Activated CD8-positive, alpha-beta T cell treated with anti-CD3 and anti-CD28 coated beads for 36 hours (primary cell): ENCODE measurements around the gene RBMS3. TPM values are rescaled to one million over a fixed set of nuclear protein-coding genes. Genes with fewer than 3 reads are reported as not detected.

ENCODE experiments used
- ATAC-seq: fragments of 200-7000 bp; cut with Tn5 transposase; one replicate; pipeline ENCODE4 v1.10.0; 2021; ENCODE audit warnings: mild to moderate bottlenecking, moderate library complexity
- CTCF ChIA-PET: fragments of 350-600 bp; sonication (Branson Sonifier 250); formaldehyde crosslinking; loops from one replicate; lab custom pipeline; 2021; ENCODE audit warnings: antibody characterized with exemption; lab: Charles Lee
- POLR2A ChIA-PET: fragments of 350-600 bp; sonication (Branson Sonifier 250); formaldehyde crosslinking; loops from one replicate; lab custom pipeline; 2021; ENCODE audit warnings: antibody characterized with exemption; lab: Charles Lee
- DNase-seq: peaks from one replicate; pipeline ENCODE4 v3.0.0-alpha.2; 2020
- H3K27ac Mint-ChIP-seq: one replicate; pipeline ENCODE4 v1.8.0; 2021; ENCODE audit warnings: mild to moderate bottlenecking, mixed read lengths
- H3K27me3 Mint-ChIP-seq: one replicate; pipeline ENCODE4 v1.8.0; 2021; ENCODE audit warnings: mixed read lengths
- H3K36me3 Mint-ChIP-seq: one replicate; pipeline ENCODE4 v1.8.0; 2021; ENCODE audit warnings: low read depth, mixed read lengths
- H3K4me1 Mint-ChIP-seq: one replicate; pipeline ENCODE4 v1.8.0; 2021; ENCODE audit warnings: low read depth, mixed read lengths
- H3K4me3 Mint-ChIP-seq: one replicate; pipeline ENCODE4 v1.8.0; 2021; ENCODE audit warnings: mild to moderate bottlenecking, moderate library complexity, mixed read lengths
- H3K9me3 Mint-ChIP-seq: one replicate; pipeline ENCODE4 v1.8.0; 2021; ENCODE audit warnings: mixed read lengths
- CTCF ChIP-seq: fragments of 200-600 bp; IDR thresholded peaks from one replicate; pipeline ENCODE4 v1.8.0; 2022; ENCODE audit warnings: antibody characterized with exemption, mild to moderate bottlenecking
- intact Hi-C: fragments of 100-400 bp; cut with micrococcal nuclease; formaldehyde crosslinking; loops from one replicate; pipeline ENCODE4 v1.10.0; 2022
- total RNA-seq, 2 experiments: library from RNA; stranded (reverse); gene quantifications; one replicate each; pipeline ENCODE4 v1.2.3, GENCODE V29; 2021

Gene RBMS3
- total RNA-seq, 2 experiments from 2014 or later: 2.3 to 2.8 TPM

- no peaks in the 10 kb centered on the region for H3K9me3 Mint-ChIP-seq
- DNase-seq (no peak), ATAC-seq (no peak)
- no peak overlapping the region for H3K27ac Mint-ChIP-seq
- H3K36me3 Mint-ChIP-seq: no peaks in the 10 kb centered on the region
- H3K4me3 Mint-ChIP-seq: no peak overlapping the region
- H3K4me1 Mint-ChIP-seq: no peaks in the 10 kb centered on the region
- TF ChIP-seq CTCF: no peak
- ChIA-PET CTCF (no interaction called here), POLR2A (no interaction called here)
- intact Hi-C loops: no loop called here
- H3K27me3 Mint-ChIP-seq: peaks cover 2% of the 10 kb centered on the region
These were observed 644.1 kb downstream of the RBMS3 start for GRCh38 chr3:29924783-29925561.

- Mint-ChIP-seq H3K27ac (no peak overlapping the region), H3K36me3 (no peaks in the 10 kb centered on the region), H3K4me1 (no peaks in the 10 kb centered on the region), H3K4me3 (no peak overlapping the region), H3K27me3 (peaks cover 3% of the 10 kb centered on the region), H3K9me3 (no peaks in the 10 kb centered on the region)
- intact Hi-C loops: no loop called here
- no peak for DNase-seq
- TF ChIP-seq CTCF: no peak
- ATAC-seq: no peak
- ChIA-PET CTCF (no interaction called here), POLR2A (no interaction called here)
These were observed 645.5 kb downstream of the RBMS3 start for GRCh38 chr3:29926378-29926777.

GRCh38 chr3:29932696-29933325 lies 651.9 kb downstream of the RBMS3 start:
- intact Hi-C loops: no loop called here
- Mint-ChIP-seq H3K4me3 (no peak overlapping the region), H3K27ac (no peak overlapping the region), H3K36me3 (no peaks in the 10 kb centered on the region), H3K27me3 (peaks cover 6% of the 10 kb centered on the region), H3K4me1 (peaks cover 1% of the 10 kb centered on the region), H3K9me3 (no peaks in the 10 kb centered on the region)
- ATAC-seq (no peak), DNase-seq (no peak)
- ChIA-PET POLR2A (no interaction called here), CTCF (no interaction called here)
- TF ChIP-seq CTCF: no peak

DNA sequence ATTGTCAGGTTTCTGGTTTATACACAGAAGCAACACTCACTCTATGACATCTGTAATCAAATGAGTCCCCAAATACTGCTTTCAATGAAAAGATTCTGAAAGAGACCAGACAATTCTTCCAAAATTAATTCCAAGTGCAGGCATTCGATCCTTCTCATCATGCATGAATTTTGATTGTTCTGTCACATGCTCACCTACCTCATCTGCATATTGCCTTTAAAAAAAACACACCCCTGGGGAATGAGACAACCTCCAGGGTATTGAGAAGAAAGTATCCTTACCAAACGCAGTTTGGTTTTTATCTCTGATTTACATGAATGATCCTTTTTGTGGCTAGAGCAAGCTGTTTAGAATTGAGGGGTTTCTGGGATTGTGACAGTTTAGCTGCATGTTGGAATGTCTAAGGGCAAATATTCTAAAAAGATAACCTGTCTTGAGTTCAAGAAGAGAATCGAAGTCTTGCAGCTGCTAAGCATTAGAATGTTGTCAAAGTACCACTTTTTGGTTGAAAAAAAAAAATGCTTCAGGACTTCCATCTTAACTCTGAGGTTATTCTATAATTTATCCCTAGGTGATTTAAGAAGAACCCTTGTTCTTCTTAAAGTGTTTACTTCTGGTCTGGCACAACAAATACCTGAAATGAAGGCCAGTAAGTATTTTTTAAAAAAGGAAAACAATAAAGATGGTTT lies 653.1 kb downstream of the RBMS3 start:
- H3K4me3 Mint-ChIP-seq: no peak overlapping the region
- no peak overlapping the region for H3K27ac Mint-ChIP-seq
- TF ChIP-seq CTCF: no peak
- ChIA-PET POLR2A (no interaction called here), CTCF (no interaction called here)
- intact Hi-C loops: no loop called here
- H3K4me1 Mint-ChIP-seq: peaks cover 1% of the 10 kb centered on the region
- peaks cover 6% of the 10 kb centered on the region for H3K27me3 Mint-ChIP-seq
- no peak for ATAC-seq
- no peaks in the 10 kb centered on the region for H3K36me3 Mint-ChIP-seq
- no peaks in the 10 kb centered on the region for H3K9me3 Mint-ChIP-seq
- no peak for DNase-seq

DNA sequence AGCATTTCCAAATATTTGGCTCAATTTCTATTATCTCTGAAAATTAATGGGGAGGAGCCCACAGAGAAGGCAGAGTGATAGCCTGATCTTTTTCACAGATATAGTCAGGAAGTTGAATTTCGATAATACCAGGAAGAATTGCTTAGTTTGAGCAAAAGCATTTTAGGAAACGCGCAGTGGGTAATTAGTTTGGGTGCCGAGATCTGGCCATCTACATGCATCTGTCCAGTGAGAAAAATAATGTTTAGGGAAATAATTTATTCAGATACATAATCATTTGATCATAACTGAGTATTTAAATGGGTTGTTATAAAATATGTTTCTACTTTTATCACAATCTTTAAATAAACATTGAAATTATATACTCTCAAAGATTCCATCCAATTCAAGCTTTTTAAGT lies 653.9 kb downstream of the RBMS3 start:
- ATAC-seq (no peak), DNase-seq (no peak)
- ChIA-PET POLR2A (no interaction called here), CTCF (no interaction called here)
- TF ChIP-seq CTCF: no peak
- H3K36me3 Mint-ChIP-seq: no peaks in the 10 kb centered on the region
- intact Hi-C loops: no loop called here
- H3K4me3 Mint-ChIP-seq: no peak overlapping the region
- no peaks in the 10 kb centered on the region for H3K9me3 Mint-ChIP-seq
- H3K27ac Mint-ChIP-seq: no peak overlapping the region
- H3K4me1 Mint-ChIP-seq: peaks cover 1% of the 10 kb centered on the region
- peaks cover 9% of the 10 kb centered on the region for H3K27me3 Mint-ChIP-seq
